ENCODE results near the gene AQP12B. TPM values are rescaled to one million over a fixed set of nuclear protein-coding genes. Genes with fewer than 3 reads are reported as not detected.

AQP12B gene
- total and polyA plus RNA-seq, 10 of the 15 experiments (the other 5 are each of a cell fraction or from before 2014, with no cell fraction given), result not detected

DNA sequence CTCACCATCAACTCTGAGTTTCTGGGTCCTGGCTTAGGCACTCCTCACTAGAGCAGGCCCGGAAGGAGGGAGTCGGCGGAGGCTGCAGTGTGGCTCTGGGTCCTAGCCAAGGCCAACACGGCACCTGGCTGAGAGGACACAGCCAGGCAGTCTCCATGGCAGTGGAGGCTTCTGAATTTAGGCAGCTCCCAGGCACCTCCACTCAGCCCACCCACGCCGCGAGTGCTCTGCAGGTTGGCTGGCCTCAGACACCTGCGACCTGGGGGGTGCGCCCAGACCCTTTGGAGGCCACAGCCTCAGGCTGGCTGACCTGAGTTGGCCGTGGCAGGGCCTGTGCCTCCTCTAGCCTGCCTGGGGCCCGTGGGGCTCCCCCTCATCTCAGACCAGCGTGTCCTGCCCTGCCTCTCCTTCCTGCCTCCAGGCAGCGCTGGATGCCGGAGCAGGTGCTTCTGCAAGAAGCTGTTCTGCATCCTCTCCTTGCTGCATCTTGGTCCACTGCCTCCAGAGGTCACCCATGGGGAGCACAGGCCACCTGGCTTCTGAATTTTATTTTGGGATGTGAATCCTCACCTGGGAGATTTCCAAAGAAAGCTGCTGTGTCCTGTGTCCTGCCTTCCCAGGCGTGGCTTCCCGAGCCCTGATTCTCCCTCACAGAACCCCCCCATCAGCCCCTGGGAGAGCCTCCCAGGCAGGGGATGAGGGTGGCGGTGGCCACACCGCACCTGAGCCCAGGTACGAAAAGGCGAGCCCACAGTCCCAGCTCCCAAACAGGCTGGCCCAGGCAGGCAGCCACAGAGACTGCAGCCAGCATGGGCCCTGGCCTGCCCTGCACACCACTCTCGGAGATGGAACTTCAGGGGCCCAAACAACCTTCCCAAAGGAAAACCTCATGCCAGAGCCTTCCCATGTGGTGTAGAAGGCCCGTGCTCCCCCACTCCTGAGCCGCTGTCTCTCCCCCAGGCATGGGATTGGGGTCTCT lies 32.4 kb upstream of the AQP12B start (continued):
- TF ChIP-seq, protein P1, sequence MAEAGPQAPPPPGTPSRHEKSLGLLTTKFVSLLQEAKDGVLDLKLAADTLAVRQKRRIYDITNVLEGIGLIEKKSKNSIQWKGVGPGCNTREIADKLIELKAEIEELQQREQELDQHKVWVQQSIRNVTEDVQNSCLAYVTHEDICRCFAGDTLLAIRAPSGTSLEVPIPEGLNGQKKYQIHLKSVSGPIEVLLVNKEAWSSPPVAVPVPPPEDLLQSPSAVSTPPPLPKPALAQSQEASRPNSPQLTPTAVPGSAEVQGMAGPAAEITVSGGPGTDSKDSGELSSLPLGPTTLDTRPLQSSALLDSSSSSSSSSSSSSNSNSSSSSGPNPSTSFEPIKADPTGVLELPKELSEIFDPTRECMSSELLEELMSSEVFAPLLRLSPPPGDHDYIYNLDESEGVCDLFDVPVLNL (IDR thresholded peaks at IDR 0.05; ENCODE audit: low read depth, low read length), result no peak
- TF ChIP-seq SMARCA5 (IDR thresholded peaks at IDR 0.05), result no peak
- TF ChIP-seq CBFB (IDR thresholded peaks at IDR 0.05; ENCODE audit: low read depth), result no peak
- no peak for TF ChIP-seq JUND (IDR thresholded peaks at IDR 0.05; ENCODE audit: low read depth, low read length)
- no peak for TF ChIP-seq PKNOX1 (IDR thresholded peaks at IDR 0.05)
- no peak for TF ChIP-seq EP300 (IDR thresholded peaks at IDR 0.05; ENCODE audit: borderline replicate concordance in 1 of 2, control insufficient read depth in 1 of 2, low read depth in 2 of 2, low read length in 2 of 2)
- TF ChIP-seq MTA3 (IDR thresholded peaks at IDR 0.05; ENCODE audit: borderline replicate concordance, low read length), result no peak
- TF ChIP-seq HDAC2 (IDR thresholded peaks at IDR 0.05), result no peak
- TF ChIP-seq GATAD2B (conservative IDR thresholded peaks at IDR 0.05; ENCODE audit: low read depth), result no peak
